ENCODE measurements around the gene STAT6. TPM values are rescaled to one million over a fixed set of nuclear protein-coding genes. Genes with fewer than 3 reads are reported as not detected.

STAT6 gene
- total RNA-seq = 55.9 and 91.5 TPM in 2 replicates

DNA sequence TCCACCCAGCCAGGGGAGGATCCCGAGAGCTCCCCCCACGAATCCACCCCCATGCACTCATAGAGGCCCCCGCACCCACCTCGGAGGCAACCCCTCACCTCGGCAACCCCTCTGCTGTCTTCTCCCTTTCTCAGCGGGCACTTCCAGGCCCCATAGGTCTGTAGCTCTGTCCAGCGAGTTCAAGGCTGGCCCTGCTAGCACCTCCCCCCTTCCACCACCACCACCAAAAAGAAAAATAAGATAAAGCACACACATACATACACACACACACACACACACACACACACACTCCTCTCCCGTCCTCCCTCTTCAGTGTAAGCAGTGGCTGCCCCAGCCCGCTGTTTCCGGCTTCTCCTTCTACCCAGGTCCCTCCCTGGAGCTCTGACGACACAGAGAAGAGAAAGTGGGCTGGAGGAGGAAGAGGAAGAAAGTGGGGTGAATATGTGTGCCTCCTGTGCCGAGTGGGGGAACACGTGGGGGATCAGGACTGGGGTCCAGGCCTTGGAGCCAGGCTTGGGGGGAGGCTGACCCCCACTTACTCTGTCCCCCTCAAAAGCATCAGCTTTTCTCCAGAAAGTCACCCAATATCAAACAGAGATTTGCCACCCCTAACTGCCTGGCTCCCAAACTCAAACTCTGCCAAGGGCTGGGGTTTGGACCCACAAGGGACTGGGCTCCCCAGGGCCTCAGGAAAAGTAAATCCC lies at the start of gene STAT6:
STAT6 (minus strand) TSS at position 332 of the 704 bp plus-strand sequence. CDS start 3,084 bp downstream, outside the sequence.

DNA sequence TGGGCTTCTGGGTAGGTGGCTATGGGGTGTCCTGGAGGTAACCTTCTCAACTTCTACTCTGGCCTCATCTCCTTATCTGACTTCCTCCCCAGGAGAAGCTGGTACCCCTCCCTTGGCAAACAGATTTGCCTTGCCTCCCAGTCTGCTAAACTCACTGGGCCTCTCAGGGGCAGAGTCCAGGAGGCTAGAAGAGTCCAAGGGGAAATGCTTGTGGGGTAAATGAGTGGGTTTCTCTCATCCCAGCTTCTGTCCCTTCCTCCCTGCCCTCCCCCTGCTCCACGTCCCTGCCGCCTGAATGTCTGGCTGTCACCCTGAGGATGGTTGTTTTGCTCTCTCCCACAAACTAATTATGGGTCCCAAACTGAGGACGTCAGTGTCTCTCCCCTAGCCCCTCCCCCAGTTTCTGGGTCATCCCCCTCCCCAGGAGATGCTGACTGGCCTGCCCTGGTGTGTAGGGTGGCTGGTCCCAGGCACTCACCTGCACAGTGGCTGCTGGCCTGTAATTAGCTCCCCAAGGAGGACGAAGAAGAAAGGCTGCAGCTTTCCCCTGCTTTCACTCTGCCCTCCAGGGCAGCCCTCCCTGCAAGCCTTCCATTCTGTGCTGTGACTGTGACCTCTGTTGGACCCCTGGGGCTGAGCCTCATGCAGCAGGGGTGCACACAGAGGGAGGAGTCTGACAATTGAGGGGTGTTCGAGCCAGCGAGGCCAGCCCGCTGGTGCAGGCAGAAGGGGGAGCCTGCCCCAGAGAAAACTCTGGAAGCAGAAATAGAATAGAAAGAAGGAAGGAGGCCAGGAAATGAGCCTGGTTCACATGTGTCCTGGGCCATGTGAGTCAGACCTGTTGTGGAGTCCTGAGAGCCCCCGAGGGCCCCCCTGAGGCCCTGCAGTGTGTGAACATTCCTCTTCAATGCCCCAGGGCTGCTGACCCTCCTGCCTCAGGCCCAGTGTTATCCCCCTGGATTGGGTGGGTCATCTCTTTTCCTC lies 36.1 kb upstream of the STAT6 start, which contains the start of gene LRP1-AS:
LRP1-AS (minus strand) TSS at position 659 of the 984 bp plus-strand sequence.

GRCh38 chr12:57127726-57128518 lies 16.8 kb upstream of the STAT6 start, which contains the start of gene LRP1:
TSS of gene LRP1 (plus strand) at chr12:57128483. CDS start at chr12:57128965, 482 bp downstream.

DNA sequence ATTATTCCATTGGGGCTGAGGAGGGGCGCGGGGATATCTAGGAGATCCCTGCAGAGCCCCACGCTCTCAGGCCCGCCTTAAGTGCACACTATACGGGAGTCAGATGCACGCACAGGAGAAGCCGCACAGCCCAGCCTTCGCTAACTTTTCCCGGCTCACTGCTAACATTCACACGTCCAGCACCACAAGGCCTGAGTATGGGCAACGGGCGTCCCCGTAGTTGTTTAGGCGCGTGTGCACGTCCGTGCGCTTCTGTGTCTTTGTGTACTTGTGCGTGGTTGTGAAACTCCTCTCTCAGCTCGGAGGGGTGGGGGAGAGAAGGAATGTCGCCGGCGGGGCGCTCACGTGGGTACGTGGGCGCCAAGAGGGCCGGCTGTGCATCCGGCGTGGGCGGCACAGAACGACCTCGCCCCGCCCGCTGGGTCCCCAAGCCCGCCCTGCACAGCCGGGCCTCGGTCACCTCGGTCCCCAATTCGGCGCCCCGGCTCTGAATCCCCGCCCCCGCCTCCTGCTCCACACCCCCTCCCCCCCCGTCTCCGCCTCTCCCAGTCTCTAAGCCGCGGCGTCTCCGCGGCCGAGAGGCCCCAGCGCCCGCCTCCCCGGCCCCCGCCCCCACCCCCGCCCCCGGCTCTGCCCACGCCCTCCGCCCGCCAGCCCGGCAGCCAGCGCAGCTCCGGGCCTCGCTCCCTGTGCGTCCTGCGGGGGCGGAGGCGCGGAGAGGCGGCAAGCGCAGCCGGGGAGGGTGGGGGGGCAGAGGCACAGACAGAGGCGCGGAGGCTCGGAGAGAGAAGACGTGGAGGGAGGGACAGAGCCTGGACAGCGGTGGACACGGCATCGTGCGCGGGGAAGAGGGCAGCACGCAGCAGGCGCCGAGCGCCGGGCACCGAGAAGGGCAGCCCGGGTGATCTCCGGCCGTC lies 22.6 kb downstream of the STAT6 start, which contains the start of gene NAB2:
NAB2 (plus strand) TSS at position 761 of the 917 bp plus-strand sequence. CDS start 158 bp downstream, outside the sequence.

DNA sequence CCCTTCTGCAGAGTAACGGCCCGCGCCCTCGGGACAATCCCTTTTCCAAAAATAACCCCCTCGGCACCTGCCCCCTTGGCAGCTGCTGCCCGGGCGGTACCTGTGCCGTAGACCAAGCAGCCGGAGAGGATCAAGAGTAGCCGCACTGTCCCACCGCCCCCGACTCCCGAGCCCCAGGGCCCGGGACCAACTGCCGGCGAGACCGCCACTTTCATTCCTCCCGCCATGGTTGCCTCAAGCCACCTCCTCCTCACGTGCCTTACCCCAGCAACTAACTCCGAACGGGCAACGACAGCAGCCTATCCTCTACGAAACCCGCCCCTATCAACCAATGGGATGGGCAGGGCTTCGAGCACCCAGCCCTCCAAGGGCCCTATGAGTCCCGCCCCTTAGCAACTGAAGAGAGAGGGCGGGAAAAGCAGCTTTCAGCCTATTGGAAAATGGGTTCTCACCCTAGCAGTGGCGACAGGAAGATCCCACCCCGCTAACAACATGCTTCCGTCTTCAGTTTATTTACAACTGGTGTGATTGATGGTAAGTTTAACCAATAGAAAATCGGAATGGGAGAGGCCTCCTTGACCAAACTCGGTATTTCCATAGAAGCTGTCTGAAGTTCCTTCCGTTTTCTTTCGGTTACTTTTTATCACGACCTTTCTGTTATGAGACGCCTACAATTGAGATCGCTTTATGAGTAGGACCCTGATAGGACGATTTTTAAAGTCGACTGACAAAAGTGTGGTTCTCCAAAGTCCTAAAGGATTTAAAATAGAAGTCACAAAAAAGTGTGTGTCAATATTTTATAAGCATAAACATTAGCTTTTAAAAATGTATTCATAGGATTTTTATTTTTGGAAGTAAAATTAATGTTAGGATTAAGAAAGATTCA lies 32.4 kb downstream of the STAT6 start, which contains the start of gene NEMP1:
NEMP1 (minus strand) TSS at position 273 of the 886 bp plus-strand sequence; CDS start at position 227, 46 bp downstream.

DNA sequence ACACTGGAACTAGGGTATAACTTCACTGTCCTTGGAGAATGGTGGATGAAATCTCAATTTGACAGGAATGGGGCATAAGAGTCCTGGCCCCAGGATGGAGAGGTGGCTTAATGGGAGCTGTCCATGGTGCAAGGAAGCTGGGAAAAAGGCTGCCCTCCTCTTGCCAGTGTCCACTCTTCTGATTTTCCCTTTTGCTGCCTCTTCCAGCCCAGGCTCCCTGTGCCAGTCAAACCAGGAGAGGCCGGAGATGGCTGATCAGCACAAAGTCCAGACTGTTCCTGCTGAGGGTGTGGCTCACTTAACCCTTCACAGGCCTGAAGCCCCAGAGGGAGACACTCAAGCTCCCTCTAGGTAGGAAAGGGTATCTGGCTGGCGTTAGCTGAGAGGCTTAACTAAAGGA lies 61.3 kb downstream of the STAT6 start, which contains the start of gene MYO1A:
MYO1A (minus strand) TSS at position 240 of the 400 bp plus-strand sequence. CDS start 1,806 bp downstream, outside the sequence.

Other genes with a start within 250 kb of the STAT6 start
- gene SDR9C7, start 177.0 kb downstream of the STAT6 start, total RNA-seq = not detected in 2 replicates
- under 0.01 TPM in 1 of 2 replicates, not detected in the other for gene RDH16, start 153.8 kb downstream of the STAT6 start, total RNA-seq
- 4.1 and 4.9 TPM in 2 replicates for gene ZBTB39, start 104.8 kb downstream of the STAT6 start, total RNA-seq
- gene TAC3, start 94.8 kb downstream of the STAT6 start, total RNA-seq = not detected in 2 replicates
- not detected in 2 replicates for gene MYO1A, start 61.2 kb downstream of the STAT6 start, total RNA-seq
- gene NEMP1, start 32.6 kb downstream of the STAT6 start, total RNA-seq = 2.4 and 10.9 TPM in 2 replicates
- 16.0 and 36.5 TPM in 2 replicates for gene NAB2, start 22.2 kb downstream of the STAT6 start, total RNA-seq
- 24.0 and 100 TPM in 2 replicates for gene LRP1, start 17.1 kb upstream of the STAT6 start, total RNA-seq
- not detected in 2 replicates for gene LRP1-AS, start 36.3 kb upstream of the STAT6 start, total RNA-seq
- 1.0 TPM in 1 of 2 replicates, not detected in the other for gene NXPH4, start 105.4 kb upstream of the STAT6 start, total RNA-seq
- gene SHMT2, start 118.3 kb upstream of the STAT6 start, total RNA-seq = 161 and 237 TPM in 2 replicates
- gene STAC3, start 139.8 kb upstream of the STAT6 start, total RNA-seq = 0.63 TPM in 1 of 2 replicates, not detected in the other

Measured in mesangial cell (primary cell).